PFSK-1 (cell line): ENCODE results near the gene SIPA1L3.

ENCODE experiments used
- POLR2AphosphoS5 ChIP-seq: IDR thresholded peaks from 2 replicates; pipeline ENCODE4 v1.6.1; 2012; ENCODE audit warnings: low read depth, mild to moderate bottlenecking, control low read depth, low read length, moderate library complexity
- TAF1 ChIP-seq: IDR thresholded peaks from 2 replicates; pipeline ENCODE4 v1.6.1; 2012; ENCODE audit warnings: low read length, control low read depth, borderline replicate concordance; ENCODE audit not compliant: insufficient read depth

DNA sequence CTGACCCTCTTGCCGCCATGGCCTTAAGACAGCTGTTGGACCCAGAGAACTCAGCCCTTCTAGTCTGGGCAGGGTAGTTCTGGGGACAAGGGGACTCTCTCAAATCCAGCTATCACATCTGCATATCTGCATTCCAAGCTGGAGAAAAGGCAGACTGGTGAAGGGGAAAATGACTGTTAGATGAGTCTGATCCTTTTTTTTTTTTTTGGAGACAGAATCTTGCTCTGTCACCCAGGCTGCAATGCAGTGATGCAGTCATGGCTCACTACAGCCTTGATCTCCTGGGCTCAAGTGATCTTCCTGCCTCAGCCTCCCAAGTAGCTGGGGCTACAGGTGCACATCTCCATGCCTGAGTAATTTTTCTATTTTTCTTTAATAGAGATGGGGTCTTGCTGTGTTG, 114.3 kb downstream of the SIPA1L3 start:
- TF ChIP-seq TAF1 (no peak), POLR2AphosphoS5 (no peak)
